NCI-H345 treated with DMSO at 0.1 percent for 48 hours (cell line): ENCODE measurements around the gene COMMD1.
"Not testable (repeated sequence)": the region's sequence is repeated elsewhere in the genome, so short reads cannot be mapped to it uniquely, and the experiment has no call there.

Experiments used
- DNase-seq: peaks from one replicate; lab custom pipeline; 2025; ENCODE audit not compliant: unreplicated experiment; lab: John Stamatoyannopoulos, UW

COMMD1 gene

DNA sequence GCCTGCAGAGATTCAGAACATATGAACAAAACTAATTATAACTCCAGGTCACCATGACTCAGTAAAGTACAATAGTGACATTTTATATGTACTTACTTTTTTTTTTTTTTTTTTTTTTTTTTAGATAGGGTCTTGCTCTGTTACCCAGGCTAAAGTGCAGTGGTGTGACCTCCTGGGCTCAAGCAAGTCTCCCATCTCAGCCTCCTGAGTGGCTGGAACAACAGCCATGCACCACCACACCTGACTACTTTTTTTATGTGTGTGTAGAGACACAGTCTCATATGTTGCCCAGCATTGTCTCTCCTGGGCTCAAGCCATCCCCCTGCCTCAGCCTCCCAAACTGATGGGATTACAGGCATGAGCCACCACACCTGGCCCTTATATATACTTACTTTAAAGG is 159.8 kb downstream of the COMMD1 start:
- no peak for DNase-seq

DNA sequence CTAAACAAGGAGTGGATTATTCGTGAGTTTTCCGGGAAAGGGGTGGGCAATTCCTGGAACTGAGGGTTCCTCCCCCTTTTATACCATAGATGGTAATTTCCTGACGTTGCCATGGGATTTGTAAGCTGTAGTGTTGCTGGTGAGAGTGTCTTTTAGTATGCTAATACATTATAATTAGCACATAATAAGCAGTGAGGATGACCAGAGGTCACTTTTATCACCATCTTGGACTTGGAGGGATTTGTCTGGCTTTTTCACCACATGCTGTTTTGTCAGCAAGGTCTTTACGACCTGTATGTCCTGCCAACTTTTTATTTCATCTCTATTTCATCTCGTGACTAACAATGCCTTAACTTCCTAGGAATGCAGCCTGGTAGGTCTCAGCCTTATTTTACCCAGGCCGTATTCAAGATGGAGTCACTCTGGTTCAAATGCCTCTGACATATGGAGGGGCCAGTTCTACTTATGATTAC is 165.7 kb downstream of the COMMD1 start:
- no peak for DNase-seq

DNA sequence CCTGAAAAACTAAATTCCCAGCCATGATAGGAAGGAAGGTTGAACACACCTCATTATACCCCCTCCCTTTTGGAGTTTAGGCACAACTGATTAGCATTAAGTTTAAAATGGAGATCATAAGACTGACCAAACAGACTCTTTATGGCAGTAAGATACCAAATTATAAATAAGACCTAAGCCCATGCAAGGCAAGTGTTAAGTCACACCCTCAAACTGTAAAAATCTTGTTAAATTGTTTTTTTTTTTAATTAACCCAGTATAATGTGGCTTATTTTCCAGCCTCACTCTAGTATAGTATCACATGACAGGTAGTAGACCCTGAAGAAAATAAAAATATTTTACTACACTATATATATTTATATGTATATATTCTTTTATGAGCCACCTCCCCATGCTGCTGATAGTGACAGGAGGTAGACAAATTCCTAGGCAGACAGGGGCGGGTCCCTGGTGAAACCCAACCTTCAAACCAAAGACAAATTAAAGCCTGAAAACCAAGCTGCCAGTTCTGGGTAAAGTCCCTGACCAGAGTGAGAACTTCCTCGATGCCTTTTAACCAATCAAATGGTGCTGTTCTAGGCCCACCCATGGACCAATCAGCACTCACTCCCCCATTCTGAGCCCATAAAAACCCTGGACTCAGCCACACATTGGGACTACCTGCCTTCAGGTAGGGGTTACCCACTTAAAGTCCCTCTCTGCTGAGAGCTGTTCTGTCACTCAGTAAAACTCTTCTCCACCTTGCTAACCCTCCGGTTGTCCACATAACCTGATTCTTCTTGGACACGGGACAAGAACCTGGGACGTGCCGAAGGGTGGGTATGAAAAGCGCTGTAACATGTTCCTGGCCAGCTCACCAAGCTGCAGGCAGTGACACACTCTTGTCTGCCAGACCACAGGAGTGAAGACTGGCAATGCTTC is 166.5 kb downstream of the COMMD1 start:
- no peak for DNase-seq

DNA sequence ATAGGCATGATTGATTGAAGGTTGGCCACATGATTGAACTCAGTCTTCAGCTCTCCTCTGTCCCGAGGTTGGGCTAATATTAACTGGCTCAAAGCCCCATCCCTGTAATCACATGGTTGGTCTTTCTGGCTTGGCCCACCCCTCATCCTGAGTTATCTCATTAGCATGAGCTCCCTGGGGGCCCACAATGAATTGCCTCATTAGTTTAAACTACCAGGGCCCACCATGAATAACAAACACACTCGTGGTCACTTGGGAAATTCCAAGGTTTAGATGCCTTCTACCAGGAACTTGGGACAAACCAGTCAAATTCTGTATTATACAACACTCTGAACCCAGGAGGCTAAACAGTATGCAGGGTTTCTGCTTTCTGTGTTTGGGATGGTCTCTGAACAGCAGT is 168.8 kb downstream of the COMMD1 start:
- no peak for DNase-seq

DNA sequence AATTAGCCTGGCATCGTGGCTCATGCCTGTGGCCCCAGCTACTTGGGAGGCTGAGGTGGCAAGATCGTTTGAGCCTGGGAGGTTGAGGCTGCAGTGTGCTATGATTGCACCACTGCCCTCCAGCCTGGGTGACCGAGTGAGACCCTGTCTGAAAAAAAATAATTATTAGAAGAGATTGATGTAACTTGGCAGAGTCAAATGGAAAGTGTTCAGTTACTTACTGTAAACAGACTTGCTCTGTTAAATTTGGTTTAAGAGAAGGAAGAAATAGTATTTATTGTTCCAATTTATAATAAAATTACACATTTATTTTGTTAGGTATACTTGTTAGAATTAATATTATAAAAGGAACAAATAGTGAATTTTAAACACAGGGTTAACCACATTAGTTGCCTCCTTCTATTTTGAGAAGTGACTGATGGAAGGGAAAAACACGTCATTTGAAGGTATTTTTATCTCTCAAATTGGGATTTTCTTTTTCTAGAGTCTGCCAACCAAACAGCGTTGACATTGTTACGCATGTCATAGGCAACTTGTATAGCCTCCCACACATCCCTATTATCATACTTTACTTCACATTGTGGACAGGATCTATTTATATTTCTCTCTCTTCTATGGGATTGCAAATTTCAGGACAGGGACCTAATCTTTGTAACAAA is 171.6 kb downstream of the COMMD1 start:
- DNase-seq = no peak

DNA sequence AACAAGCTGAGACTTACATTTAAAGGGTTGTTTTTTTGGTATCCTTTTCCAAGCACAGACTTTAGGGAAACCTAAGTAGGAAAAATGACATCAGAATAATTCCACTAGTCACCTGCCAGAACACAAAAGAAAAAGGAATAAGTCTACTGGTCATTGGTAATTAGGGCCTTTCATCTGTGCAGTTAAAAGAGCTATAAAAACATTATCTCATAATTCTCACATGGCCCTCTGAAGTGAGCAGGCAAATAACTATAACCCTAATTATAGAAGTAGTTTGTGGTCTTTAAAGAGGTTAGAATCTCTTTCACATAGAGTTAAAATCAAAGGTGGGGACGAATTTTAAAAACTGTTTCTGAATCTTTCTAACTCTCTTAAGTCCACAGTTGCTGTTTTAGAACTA is 179.3 kb downstream of the COMMD1 start:
- DNase-seq = no peak

DNA sequence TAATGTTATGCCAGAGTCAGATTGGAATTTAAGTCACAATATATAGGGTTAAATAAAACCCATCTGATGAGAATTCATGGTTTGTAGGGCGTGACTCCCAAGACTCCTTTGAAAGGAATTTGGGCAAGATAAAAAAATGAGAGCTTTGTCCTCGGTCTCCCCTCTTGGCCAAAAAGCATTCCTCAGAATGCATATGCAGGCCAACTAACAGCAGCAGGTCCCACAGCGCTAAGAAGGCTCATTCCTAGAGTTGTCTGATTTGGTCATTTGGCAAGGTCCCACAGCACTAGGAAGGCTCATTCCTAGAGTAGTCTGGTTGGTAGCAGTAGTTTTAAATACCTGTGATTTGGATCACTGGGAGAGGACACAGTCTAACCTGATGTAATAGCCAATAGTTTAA is 184.2 kb downstream of the COMMD1 start:
- no peak for DNase-seq

DNA sequence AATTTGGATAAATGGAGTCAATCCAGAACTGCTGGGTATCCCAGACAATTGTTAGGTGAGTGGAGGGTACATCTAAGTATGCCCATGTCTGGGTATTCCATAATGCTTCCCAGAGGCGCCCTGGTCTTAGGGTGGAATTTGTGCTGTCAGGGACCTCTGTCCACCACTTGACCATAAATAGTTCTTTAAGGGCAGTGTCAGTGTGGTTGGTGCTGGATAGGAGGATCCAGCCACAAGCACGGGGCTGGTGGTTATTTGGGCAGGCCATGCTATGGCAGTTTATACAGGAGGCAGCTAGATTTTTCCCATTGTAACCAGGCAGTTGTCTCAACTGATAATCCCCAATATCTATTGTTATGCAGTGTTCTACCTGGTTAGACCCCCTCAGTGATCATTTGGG is 186.0 kb downstream of the COMMD1 start:
- no peak for DNase-seq

DNA sequence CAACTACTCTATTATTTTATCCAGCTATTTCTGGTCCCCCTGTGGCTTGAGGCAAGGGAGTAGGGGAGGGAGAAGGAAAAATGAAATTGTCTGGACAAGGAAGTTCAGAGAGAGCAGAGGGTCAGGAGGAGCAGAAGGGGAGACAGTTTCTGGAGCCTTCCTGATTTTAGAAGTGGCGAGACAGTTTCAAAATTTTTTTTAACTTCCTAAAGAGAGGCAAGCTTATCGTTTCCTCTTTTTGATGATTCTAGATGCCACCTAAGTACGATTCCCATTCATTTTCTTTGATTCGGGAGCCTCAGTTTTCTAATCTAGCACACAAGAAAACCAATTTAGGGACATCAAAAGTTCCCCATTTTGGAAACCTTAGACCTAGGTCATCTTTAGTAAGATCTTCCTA is 193.6 kb downstream of the COMMD1 start:
- no peak for DNase-seq

DNA sequence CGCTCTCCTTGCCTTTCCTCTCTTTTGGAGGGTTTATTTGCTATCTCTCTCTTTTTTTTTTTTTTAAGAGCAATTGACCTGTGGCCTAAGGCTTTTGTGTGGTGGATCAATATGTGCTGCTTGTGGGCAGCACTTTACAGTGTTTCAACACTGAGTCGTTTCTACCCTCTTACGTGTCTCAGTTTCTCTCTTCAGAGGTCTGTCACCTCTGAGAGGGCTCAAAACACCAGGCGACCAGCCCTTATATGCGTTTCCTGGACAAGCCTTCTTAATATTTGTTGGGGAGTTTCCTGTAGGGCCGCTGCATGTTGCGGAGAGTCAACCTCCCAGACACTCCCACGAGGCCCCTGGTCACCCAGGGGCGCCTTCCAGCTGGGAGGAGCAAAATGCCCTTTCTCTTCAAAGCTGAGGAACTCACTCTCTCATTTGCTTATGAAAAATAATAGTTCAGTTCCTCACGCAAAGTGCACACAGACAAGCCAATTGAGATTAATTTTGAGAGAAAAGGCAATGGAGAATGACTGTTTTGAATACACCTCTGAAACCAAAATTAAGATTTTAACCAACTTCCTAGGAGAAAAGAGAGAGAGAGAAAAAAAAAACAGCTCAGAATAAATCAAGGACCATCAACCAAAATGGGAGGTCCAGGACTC is 194.2 kb downstream of the COMMD1 start:
- no peak for DNase-seq

DNA sequence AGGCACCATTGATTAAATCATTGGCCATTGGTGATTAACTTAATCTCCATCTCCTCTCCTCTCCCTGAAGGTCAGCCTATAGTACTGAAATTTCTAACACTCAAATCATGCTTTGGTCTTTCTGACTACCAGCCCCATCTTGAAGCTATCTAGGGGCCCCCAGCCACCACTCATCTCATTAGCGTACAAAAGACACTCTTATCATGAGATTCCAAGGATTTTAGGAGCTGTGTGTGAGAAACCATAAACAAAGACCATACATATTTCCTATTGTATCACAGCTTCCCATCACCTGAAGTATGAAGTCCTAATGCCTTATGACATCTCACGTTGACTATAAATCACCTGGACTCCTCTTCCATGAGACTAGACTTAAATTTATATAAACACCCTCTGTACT is 196.4 kb downstream of the COMMD1 start:
- DNase-seq = no peak

DNA sequence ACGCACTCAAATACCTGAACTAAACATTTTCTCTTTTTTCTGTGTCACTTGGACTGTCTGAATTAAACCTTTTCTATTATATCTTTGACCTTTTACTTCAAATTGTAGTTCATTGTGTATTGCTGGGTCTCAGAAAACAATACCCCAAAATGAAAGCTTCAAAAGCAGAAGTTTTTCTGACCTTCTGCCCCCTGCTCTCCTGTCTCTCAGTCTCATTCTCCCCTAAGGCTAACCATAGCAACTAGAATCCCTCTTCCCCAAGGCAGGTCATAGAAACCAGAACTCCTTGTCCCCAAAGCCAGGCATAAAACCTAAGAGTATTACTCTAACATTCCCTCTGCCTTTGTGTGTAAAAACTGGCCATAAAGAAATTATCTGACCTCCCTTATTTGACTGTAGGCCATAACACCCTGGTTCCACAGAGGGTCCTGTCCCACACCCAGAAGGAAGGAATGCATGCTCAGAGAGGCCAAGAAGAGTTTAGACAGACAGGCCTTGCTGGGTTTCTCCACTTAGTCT is 197.0 kb downstream of the COMMD1 start:
- DNase-seq = no peak

DNA sequence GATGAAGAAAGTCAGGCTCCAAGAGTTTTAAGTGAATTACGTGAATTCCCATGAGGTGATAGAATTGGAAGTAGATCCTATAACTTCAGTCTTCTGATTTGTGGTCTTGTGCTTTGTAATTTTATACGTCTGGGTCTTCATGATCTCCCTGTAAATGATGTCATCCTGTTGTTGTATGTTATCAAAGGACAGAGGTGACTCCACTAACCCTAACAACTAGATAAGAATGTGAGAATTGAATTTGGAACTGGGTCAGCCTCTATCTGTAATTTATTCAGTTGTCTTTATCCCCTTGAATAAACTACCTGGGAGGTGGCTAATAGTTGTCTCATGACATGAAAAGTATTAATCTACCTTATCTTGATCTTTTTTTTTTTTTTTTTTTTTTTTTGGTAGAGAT is 204.1 kb downstream of the COMMD1 start:
- DNase-seq = no peak

DNA sequence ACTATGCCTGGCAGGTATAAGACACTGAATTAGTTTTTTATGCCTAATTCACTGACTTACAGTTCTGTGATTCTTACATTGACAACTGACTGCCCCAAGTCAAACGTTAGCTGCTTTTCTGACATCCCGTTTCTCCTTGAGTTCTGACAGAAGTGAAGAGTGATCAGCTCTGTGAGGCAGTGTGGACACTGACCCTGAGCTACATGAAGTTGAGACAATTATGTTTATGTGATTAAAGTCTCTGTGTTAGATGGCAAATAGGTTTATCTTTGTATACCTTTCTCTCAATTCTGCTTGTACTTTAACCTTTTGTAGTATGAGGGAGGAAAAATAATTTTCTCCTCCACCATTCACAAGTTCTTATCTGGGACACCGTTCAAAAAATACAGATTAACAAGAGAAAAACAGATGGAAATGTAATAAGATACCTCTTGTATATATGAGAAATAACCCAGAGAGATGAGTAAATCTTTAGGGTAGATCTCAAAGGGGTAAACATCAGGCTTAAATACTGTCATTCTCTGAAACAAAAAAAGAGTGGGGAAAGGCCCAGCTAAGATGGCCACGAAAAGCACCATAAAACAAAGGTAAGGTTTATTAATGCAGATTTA is 205.0 kb downstream of the COMMD1 start:
- DNase-seq = no peak

DNA sequence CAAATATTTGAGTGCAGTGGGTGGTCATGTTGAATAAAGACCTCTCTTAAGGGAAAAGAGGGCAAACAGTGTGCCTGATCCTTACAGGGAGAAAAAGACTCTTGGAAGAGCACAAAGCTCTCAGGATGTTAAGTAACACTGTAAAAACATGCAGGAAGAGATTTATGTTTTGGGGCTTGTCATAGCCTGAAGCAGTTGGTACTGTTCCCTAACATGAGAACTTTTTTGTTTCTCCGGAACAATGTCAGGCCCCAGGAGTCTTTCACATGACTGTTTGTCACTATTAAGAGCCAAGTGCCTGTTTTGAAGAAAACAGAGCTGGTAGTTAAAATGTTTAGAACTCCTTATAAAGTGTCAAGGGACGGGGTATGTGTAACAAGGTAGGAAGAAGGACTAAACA is 206.7 kb downstream of the COMMD1 start:
- no peak for DNase-seq

DNA sequence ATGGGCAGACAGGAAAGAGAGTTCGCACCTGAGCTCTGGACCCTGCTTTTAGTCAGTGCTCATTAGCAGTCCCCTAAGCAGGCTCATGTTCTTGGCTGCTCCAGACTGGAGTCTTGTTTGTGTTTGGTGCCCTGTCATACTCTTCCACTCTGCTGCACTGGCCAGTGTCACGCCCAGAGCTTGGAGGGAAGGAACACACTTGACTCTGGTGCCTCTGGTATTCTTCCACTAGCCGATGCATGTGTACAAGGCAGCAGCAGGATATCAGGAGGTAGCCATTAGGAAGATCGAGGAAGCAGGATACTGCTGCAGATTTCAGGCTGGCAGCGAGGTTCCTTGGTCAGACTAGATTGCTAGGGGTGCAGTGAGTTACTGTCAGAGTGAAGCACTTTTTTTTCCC is 209.1 kb downstream of the COMMD1 start:
- no peak for DNase-seq

DNA sequence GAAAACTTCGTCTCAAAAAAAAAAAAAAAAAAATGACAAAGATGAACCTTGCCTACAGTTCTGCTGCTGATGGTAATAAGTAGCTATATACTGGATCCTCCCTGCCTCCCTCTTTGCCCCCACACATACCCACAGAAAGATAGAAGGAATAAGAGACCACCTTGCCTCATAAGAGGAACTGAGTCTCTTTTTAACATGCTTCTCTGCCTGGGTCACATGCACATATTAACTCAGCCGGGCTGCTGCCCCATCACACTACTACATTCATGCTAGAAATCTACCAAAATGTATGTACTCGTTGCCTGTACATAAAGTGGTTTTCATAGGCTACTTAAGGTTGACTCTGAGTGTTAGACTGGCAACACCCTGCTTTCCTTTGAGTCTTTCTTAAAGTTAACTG is 211.5 kb downstream of the COMMD1 start:
- DNase-seq = no peak

DNA sequence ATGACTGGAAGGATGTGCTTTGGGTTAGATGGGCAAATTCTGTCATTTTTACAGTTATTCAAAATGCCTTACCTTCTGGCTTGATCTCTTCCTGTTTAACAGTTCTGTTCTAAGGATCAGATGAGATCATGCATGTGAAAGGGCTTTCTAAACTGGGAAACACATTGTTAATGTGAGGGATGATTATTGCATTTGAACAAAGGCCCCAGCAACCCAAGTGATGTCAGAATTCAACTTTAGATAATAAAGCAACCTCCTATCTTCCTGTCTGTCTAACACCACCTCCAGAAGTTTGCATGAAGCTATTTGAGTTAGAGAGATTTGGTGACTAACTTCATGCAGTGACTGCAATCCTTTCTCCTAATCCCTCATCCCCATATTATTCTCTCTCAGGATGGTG is 212.7 kb downstream of the COMMD1 start:
- no peak for DNase-seq

DNA sequence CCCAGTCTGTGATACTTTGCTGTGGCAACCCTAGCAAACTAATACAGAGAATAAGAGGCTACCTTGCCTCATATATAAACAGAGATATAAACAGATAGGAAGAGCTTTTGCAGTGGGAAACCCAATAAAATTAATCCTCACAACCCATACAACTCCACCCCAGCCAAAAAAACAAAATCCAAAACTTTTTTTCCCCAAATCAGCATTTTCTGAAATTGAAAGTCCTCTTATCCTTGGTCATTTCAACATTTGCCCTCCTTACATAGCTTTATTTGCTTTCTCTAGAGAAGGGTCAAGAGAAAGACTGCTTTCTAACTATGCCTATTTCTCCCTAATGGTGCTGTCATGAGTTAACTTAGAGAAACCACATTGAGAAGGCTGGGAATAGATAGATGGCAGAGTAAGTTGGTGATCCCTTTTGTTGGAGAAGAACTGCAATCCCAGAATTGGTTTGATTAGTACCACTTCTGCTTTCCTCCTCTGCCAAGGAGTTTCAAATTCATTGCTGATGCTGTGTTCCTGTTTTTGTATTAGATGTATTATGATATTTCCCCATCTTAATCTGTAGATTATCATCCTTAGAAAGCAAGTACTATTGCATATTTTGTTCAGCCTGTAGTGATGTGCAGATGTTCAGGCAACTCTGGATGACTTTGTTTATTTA is 214.0 kb downstream of the COMMD1 start:
- no peak for DNase-seq

DNA sequence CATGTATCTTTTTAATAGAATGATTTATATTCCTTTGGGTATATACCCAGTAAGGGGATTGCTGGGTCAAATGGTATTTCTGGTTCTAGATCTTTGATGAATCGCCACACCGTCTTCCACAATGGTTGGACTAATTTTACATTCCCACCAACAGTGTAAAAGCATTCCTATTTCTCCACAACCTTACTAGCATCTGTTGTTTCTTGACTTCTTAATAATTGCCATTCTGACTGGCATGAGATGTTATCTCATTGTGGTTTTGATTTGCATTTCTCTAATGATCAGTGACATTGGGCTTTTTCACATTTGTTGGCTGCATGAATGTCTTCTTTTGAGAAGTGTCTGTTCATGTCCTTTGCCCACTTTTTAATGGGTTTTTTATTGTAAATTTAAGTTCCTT is 220.8 kb downstream of the COMMD1 start:
- DNase-seq = not testable (repeated sequence)

DNA sequence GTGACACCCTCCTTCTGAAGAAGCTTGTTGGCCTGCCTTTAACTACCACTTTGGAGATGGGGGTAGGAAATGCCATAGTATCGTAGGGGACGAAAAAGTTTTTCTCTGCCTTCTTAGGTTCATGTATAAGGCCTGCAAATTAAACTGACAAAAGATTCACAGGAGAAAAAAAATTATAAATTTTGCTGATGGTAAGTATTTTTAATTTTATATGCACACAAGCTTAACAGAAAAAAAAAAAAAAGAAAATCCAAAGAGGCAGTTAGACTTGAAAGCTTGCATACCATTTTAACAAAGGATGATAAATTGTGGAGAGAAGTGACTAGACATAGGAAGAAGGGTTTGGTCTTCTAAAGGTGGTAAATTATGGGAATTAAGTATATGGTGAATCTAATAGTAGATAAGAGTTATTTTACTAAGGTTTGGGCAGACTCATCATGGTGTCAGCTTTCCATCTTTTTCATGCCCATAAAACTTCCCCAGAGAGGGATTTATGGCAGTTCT is 227.9 kb downstream of the COMMD1 start:
- no peak for DNase-seq
